RPMI8226 (cell line): ENCODE data around the gene PCSK6.

ENCODE experiments used
- DNase-seq: peaks from one replicate; pipeline ENCODE4 v3.0.0-alpha.2; 2015

The PCSK6 gene

DNA sequence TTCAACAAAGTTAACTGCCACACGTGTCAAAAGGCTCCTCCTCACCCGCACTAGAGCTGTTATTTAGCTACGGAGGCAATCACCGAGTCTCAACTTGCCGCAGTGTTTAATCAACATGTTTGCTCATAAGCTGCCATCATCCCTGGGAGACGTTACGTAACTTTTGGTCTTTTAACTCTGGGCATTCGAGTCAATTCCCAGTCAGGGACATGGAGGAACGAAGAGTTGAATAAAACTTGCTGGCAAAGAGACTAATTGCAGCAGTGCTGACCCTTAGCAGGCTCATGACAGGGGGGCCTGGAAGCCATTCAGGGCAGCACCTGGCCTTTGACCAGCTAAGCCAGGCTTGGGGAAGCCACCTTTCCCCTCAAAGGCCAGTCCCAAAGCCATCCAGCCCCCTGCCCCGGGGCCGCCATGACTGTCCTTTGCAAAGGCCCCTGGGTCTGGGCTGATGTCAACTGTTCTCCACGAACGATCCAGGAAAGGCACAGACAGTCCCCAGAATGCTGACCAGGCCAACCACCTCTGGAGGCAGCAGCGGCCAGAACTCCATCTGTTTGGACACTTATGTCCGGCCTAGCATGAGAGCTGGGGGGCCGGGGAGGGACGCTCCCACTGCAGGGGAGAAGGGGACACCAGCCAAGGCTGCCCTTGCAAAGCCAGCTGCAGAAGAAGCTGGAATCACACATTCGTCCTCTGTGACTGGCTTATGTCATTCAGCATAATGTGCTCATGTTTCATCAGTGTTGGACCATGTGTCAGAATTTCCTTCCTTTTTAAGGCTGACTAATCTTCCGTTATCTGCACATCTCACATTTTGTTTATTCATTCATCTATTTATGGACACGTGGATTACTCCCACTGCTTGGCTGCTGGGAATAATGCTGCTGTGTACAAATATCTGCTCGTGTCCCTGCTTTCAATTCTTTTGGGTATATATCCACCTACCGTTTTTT is 43.7 kb downstream of the PCSK6 start:
- DNase-seq, result no peak

DNA sequence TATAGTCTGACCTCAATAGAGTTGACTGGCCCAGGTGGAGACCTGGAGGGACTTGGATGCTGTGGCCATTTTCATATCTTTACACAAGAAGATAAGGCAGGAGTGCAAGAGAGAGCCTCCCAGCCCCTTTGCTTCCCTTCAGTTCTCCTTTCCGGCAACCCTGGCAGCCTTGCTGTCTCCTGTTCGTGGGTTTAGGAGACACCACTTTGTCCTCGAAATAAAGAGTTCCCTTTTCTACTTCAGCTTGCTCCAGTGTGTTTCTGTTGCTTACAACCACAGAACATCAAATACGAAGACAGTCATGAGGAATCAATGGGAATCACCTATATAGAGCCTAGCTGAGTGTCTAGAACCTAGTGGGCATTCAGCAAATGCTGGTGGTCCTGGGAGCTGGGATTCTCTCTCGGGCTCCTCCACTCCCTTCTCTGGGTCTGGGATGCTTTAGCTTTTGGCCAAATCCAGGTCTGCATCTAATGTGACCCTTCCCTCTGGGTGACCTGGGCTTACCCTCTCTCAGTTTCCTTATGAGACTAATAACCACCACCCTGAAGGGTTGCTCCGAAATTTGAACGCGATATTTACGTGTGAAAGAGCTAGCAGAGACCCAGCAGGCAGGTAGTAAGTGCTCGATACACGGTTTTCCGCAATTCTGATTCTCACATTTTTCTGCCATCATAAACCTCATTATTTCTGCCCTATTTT is 44.5 kb downstream of the PCSK6 start:
- no peak for DNase-seq

DNA sequence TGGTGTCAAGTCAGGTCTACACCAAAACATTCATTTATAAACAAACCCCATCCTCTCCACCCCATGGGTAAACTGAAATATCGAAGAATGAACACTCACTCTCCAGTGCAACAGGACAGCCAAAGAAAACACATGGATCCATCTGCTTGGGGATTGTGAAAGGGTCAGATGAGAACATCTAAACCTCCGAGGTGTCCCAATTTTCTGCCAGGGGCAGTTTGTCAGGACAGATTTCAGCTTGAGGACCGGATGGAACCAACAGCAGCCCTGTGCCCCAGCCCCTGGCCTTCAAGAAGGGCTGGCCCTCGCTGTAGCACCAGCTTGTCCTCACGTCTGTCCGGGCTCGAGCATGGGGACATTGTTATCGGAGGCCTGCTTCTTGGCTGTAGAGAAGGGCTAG is 45.5 kb downstream of the PCSK6 start:
- DNase-seq, result no peak

DNA sequence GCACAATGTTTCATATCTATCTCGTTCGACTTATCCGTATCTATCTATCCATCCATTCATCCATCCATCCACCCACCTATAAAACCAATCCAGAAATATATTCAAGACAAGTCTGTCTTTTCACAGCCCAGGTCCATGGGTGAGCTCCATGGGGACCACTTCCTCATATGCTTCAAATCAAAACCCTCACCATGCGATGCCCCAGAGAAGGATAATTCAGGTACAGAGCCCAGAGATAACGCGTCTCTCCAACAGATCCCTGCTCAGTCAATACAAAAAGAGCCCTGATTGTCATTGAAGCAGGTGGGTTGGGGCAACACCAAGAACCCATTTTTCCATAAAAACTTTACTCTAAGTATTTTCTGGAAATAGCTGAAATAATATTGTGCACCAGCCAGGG is 47.2 kb downstream of the PCSK6 start:
- no peak for DNase-seq

DNA sequence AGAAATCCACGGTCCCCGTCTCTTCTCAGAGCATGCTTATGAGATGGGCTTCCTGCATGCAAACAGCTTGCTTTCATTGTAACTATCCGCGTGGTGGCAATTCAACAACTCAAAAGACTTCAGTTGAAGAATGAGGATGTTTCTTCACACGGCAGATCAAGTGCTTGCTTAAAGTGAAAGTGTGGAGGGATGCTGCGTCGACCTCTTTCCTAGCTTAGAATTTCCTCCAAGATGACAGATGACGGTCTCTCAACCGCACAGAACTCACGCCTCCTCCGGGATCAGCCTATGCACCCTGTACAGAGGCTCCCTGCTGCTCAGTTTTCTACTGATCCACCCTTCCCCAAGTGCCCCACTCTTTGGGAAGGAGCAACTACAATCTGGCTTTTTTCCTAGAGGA is 47.8 kb downstream of the PCSK6 start:
- DNase-seq, result no peak

DNA sequence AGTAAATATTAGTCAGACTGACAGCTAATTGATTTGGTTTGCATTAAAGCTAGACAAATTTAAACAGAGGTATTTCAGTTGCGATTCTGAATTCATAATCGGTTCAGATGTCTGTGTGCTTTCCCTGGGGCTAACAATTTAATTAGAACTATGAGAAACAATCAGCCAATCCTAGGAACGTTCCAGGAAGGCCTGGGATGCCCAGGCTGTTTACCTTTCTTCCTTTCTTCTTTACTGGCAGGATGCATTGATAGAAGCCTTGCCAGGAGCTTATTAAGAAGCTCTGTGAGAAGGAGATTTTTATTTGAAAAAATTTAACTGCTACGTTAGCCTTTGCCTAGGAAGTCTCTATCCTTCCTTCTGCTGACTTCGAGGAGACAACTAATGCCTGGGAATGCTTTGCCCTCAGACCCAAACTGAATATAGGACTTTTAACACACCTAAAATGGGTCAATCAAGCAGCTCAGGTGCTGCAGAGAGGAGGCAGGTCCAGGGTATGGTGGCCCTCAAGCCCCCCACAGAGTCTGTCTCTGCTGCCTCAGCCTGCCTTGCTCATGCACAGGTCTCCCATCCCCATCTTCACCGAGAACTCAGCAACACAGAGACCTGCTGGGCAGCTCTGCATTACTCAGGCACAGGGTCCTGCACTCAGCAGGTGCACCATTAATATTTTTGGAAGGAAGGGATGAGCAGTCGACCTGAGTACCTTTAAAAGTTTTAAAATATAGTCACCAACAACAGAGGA is 48.5 kb downstream of the PCSK6 start:
- DNase-seq, result no peak

DNA sequence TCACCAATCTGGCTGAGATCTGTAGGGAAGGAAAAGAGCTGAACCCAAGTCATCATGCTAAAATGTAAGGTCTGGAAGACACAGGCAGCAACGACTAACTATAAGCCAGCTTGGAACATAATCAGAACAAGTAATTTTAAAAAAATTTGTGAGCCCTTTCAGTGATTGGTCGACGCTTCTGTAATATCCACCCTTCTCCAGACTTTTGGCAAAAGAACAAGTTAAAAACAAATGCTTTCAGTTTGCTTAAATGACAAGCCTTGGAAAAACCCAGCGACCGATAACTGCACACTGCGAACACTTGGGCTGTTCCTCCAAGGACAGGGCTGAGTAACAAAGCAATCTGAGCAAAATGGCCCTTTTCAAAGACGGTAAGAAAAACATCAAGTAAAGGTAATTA is 49.6 kb downstream of the PCSK6 start:
- DNase-seq, result no peak

DNA sequence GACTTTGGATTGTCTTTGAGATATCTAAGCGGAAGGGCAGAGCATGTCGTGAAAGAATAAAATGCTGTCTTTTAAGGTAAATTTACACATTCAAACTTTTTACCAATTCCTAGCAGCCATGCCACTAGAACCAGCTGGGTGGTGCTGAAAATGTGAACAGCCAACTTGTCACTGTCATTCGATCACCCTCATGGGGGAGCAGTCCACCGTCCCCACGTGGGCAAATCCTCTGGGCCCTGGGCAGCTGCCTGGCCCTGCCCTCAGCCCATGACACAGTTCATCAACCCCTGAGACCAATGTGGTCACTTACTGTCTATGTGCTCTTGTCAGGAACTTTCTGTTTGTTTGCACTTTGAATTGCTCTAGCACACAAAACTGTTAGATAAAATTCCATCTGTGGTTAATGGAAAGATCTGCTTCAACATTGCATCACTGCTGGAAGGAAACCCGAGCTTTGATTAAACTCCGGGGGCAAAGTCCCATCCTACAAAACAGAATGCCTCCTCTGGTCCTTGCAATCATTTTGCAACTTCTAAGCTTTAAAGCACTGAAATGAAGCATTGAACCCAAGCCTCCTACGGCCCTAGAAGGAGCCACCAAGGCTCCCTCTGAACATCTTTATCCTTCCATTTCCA is 50.1 kb downstream of the PCSK6 start:
- DNase-seq, result no peak

DNA sequence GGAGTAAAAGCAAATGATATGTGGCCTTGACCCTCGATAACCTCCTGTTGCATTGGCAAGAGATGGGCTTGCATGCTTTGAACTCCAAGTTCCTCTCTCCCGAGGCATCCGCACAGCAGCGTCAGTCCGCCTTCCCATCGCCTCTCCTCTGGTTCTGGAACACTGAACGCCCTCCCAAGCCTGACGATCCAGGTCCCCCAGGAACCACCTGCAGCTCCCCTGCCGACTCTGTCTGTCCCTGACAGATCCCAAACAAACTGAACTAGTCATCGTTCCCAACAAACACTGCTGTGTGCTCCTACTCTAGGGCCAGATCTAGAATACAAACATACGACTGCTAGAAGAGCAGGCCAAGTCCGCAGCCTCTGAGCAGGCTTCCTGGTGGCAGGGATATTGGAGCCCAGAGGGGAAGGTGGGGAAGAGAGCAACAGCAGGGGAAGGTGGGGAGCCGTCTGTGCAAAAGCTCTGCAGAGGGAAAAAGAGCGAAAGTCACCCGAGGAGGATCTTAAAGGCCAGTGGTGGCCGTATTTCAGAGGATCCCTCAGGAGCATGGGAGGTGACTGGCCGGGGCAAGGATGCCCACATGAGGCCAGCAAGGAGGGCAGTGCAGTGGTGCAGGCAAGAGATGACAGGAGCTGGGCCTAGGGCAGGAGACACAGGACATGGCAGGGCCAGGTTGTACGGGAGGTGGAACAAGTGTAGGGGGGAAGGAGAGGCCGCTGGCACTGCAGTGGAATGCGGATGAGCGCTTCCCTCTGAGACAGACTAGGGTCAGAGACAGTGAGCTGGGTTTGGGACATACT is 50.8 kb downstream of the PCSK6 start:
- DNase-seq, result no peak

DNA sequence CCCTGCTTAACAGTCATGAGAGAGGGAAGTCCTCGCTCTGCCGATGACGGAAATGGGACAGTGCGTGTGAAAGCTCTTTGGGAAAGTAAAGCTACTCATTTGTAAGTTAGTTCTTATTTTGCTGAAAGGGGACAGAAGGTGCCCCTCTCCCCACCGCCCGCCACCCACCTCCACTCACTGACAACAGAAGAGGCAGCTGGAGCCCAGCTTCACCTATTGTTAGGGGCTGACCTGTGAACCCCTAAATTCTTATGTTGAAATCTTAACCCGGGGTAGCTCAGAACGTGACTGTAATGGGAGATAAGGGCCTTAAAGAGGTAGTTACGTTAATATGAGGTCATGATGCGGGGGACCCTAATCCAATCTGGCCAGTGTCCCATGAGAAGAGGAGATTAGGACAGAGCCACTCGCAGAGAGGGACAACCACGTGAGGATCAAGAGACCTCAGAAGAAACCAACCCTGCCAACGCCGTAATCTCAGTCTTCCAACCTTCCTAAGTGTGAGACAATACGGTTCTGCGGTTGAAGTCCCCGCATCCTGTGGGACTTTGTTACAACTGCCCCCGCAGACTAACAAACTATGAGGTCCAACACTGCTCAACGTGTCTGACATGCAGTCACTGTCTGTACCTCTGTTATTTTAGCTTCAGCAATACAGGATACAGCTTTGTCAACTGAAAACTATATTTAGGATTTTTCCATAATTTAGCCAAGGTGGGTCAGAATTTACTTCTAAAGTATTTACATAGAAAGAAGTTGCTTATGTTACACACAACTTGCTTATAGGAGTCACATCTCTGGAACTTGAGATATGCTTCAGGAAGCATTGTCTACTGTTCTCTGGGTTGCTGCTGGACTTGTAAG is 51.7 kb downstream of the PCSK6 start:
- no peak for DNase-seq

DNA sequence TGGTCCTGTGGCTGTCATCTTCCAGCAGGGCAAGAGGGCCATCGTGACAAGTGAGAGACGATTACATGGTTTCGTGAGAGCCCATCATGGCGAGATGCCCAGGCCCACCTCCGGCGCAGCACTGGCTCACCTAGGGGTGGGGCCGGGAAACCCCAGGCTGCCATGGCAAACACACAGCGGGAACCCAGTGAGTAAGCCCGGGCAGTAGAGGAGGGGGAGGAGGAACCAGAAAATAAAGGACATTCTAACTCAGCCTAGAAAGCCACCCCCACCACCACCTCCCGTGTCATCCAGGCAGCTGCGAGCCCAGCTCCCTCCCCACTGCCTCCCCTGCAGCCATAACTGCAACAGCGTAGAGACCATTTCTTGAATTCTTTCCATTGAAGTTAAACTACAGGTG is 52.3 kb downstream of the PCSK6 start:
- no peak for DNase-seq

DNA sequence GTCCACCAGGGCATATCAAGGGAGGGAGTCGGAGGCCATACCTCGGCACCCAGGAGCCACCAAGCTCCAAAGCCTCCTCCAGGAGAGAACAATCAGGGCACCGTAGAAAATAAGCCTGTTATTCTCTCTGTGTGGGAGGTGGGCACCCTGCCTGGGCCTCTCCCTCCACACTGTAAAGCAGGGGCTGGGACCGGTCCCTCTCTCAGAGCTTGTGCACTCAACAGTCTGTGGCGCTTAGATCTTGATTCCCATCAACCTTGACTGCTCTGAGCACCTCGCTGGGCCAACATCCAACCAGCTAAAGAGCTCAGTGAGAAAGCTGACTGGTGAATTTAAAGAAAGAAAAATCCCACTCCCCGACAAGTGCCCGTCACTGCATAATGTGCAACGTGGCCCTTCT is 53.0 kb downstream of the PCSK6 start:
- no peak for DNase-seq

DNA sequence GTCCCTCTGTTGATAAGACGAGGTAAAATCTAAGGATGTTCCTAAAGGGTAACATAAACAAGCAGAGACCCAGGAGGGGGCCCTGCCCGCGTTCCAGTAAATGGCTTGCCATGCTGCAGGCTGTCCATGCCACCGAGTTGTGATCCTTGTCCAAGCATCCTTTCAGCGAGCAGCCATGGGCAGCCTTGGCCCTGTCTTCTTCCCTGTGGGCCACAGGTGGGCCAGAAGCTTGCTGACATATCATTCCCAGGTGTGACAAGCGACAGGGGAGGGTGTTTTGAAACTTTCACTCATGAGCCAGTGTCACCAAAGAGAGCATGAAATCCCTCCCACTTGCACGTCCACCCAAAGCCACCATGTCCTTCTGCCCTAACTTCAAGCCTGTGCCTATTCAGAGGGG is 53.7 kb downstream of the PCSK6 start:
- no peak for DNase-seq

DNA sequence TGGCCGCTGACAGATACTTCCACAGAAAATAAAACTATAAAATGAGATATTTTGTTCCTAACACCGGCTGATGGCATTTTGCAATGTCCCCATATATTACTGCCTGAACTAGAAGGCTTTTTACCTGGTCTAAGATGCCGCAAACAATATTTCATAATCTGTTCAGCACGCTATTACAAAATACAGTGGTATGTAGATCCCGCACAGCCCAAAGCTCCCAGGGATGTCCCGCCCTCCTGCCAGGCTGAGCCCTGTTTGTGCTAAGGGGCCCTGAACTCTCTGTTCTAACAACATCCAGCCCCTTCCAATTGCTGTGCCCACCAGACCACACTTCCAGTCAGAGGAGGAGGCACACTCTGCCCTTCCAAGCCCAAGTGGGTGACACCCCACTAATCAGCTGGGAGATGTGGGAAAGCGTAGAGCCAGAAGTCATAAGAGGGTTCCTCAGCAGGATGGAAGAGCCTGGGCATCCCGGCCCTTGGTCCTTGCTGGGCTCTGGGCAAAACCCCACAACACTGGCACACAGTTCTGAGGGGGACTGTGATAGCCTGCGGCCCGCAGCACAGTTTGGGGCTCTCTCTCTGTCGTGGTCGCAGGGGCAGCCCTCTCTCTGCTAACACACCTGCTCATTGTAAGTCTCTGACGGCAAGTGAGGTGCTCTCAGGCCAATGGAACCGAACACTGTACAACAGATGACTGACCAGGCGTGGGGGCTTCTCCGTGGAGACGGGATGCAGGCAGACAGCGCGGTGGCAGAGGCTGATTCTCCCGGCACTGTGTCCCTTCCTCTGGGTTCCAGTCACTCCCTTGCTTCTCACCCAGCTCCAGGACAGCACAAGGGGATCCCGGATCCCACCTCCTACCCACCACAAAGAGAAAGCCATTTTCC is 55.2 kb downstream of the PCSK6 start:
- DNase-seq, result no peak

DNA sequence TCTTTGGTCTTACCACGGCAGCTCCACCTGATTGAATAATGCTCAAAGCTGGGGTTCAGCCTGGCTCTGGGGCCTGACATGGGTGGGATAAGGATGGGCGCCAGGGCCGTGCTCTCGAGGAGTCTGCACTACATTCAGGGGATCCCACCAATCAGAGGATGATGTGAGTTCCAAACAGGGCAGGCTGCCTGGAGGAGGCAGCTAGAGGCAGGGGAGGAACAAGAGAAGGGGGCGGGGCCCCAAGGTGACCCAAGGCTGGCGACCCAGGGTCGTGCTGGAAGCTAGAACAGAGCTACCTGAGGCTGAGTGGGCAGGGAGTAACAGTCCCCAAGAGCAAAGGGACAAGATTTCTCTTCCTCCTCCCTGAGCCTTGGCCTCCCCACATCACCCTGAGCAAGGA is 56.1 kb downstream of the PCSK6 start:
- DNase-seq, result no peak

DNA sequence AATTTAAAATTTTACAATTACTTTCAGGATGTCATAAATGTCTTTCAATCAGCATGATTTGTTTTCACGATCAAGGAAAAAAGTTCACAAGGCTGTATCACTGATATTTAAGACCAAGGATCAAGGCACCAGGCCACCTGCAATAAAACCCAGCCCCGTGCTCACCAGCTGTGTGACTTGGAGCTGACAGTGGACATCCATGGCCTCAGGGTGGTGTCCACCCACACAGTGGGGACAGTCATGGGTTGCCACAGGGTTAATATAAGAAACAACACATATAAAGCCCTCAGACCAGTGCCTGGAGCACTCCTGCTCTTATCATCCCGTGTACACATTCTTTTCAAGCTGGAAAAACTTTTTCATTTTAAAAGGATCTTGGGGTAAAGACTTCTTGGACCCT is 56.5 kb downstream of the PCSK6 start:
- no peak for DNase-seq

DNA sequence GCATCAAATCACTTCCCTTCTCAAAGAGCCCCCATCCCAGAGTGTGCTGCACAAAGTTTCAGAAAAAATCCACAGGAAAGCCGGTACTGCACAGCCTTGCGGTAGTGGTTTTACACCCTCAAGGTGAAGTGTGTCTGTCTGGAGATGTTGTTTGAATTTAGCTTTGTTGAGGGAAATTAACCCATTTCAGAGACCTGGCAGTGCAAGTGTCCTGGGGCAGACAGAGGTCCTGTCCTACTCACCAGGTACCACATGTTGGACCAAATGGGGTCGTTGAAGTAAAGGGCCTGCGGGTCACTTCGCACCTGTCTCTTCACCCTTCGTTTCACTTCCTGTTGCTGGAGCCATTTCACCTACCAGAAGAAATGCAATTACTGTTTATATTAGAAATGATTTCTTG is 57.8 kb downstream of the PCSK6 start:
- no peak for DNase-seq

DNA sequence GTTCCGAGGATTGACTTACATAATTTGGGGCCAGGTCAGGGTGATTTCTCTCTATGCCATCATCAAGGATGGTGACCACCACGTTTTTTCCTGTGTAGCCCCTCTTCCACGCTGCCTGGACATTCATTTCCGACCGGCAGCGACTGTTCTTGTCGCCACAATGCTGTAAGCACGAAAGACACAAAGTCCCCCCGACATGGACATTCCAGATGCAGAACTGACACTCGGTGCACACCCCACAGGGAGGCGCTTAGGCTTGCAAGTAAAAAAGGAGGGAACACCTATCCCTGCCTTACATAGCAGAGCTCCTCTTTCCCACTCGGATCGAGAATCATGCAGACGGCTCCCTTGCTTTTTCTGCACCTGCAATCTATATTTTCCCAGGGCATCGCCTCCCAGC is 58.2 kb downstream of the PCSK6 start:
- DNase-seq, result no peak

DNA sequence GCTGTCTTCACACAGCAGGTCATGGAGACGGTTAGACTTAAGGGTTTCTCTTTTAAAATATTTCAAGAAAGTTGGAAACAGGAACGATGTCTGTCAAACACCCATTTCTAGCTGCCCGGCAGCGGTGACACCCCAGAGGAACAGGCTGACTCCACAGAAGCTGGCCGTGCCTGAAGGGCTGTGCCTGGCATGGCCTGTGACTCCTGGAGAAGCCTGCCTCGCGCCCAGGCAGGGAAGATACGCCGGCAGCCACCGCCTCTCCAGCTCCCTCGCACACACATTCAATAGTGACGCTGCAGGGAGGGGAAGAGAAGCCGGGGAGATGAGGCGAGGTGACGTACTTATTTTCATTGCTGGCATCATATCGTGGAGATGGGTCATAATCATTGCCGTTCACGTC is 59.9 kb downstream of the PCSK6 start:
- DNase-seq, result no peak

DNA sequence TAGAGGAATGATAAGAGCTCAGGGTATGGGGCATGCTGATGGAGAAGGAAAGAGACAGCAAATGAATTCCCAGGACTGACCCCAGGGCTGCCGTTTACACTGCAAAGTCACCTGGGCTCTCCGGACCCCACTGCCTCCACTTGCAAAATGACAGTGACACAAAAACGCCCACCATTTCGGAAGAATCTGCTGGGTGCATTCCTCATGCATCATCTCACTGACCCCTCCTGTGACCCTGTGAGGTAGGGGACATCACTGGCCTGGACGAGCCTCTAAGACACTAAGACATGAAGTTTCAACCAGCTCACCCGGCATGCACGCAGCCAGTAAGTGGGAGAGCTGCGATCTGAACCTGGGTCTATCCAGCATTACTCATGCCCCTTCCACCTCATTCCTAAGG is 60.3 kb downstream of the PCSK6 start:
- DNase-seq, result no peak
